T-helper 1 cell treated with Interleukin-12 subunit alpha and Interleukin-12 subunit beta and Interleukin-4 antibody, amounts not matched to agents 30 μg/mL and 1 μg/mL, for 36 hours (primary cell): Measurements from ENCODE around the gene CEP120.
"Not testable (repeated sequence)": the region's sequence is repeated elsewhere in the genome, so short reads cannot be mapped to it uniquely, and the experiment has no call there.

Experiments used
- H3K27ac Mint-ChIP-seq: one replicate; pipeline ENCODE4 v1.8.0; 2021; ENCODE audit warnings: mild to moderate bottlenecking, mixed read lengths
- H3K27me3 Mint-ChIP-seq: one replicate; pipeline ENCODE4 v1.8.0; 2021; ENCODE audit warnings: low read depth, mixed read lengths
- H3K36me3 Mint-ChIP-seq: one replicate; pipeline ENCODE4 v1.8.0; 2021; ENCODE audit warnings: low read depth, mixed read lengths
- H3K4me1 Mint-ChIP-seq: one replicate; pipeline ENCODE4 v1.8.0; 2021; ENCODE audit warnings: low read depth, mixed read lengths
- H3K4me3 Mint-ChIP-seq: one replicate; pipeline ENCODE4 v1.8.0; 2021; ENCODE audit warnings: mild to moderate bottlenecking, moderate library complexity, mixed read lengths
- H3K9me3 Mint-ChIP-seq: one replicate; pipeline ENCODE4 v1.8.0; 2021; ENCODE audit warnings: mixed read lengths

Gene CEP120

DNA sequence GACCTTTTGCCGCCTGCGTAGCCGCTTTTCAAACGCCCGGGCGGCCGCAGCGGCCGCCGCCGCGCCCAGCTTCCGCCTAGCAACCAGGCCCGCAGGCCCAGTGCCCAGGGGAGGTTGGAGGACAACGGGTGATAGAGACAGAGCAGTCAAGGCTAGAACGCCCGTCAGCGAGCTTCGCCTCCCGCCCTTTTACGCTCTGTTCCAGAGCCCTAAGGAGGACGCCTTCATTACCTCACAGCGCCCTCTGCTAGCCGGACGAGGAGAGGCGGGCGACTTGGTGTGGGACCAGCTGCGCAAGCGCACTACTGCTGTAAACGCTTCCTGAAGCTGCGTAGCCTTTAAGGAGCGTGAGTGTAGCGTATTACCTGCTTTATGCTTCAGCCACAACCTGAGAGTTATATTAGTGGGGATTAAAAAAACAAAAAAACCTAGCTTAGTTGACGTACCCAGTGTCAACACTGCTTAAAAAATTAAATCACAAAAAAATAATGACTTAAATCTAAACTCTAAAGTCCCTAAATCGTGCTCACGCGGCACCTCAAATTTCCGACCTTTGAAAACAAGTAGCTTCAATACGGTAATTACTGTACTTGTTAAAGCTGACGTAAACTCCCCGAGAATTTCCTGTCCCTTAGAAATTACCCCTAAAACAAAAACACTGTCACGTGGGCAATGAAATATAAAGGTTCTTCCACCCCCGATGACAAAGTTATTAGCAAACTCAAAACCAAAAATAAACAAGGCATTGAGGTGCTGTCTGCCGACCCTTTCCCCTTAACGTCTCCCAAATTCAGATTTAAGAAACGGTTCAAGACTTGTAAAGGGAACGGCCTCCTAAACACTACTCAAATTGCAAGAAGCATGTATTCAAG is at the start of gene CEP120:
Gene CEP120, minus strand, starts transcription at position 126 of the 872 bp plus-strand sequence. CDS start 405 bp downstream, outside the sequence.
- H3K27ac Mint-ChIP-seq = peak within 1 kb of the TSS; percentile 97
- H3K4me3 Mint-ChIP-seq = no peak within 1 kb of the TSS
- no peaks in the 10 kb centered on the region for H3K27me3 Mint-ChIP-seq

DNA sequence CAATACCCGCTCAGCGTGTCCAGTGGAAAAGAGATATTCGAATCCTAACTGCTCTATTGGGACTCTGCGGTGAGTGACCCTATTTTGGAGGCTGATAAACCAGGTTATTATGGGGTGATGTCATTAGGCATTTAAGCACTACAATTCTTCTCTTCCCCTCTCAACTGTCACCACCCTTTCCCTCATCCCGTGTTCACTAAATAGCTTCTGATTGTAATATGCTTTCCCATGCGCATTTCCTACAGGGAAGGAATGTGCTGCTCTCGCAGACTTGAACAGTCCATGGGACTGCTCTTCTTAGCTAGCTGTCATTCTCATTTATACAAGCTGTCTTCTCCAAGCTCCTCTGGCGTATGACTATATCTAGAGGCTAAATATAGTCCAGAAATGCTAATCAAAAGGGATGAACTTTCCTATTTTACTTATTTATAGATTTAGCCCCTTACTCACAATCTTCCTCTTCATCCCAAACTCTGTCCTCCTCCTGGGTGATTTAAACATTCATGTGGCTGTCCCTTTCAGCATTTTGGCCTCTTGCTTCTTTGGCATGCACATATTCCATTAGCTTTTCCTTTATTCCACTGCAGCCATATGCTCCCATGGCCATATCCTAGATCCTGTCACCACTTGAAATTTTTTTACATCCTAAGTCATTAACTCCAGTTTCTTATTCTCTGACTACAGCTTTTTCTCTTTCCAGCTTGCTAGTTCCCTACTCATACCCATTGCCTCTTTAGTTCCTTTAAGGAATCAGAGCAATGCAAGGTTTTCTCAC is 49.1 kb upstream of the CEP120 start:
- peaks cover 2% of the 10 kb centered on the region for H3K36me3 Mint-ChIP-seq
- peaks cover 28% of the 10 kb centered on the region for H3K9me3 Mint-ChIP-seq
- no peak overlapping the region for H3K4me3 Mint-ChIP-seq
- peaks cover 35% of the 10 kb centered on the region for H3K27me3 Mint-ChIP-seq
- no peaks in the 10 kb centered on the region for H3K4me1 Mint-ChIP-seq
- no peak overlapping the region for H3K27ac Mint-ChIP-seq

More for the DNA sequence above, at the start of gene CEP120:
- H3K9me3 Mint-ChIP-seq = no peaks in the 10 kb centered on the region
- peaks cover 14% of the 10 kb centered on the region for H3K36me3 Mint-ChIP-seq
- peaks cover 21% of the 10 kb centered on the region for H3K4me1 Mint-ChIP-seq

DNA sequence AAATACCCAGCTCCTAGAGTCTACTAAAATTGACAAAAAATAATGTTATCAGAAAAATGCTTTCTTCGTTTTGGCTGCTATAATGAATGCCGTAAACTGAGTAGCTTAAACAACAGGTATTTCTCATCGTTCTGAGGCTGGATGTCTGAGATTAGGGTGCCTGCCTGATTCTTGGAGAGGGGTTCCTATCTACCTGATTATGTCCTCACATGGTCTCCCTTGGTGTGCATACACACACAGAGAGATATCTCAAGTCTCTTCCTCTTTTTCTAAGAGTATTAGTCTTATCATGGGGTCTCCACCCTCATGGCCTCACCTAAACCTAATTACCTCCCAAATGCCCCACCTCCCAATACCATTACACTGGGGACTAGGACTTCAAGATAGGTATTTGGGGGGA is 48.2 kb upstream of the CEP120 start:
- Mint-ChIP-seq H3K9me3 (peaks cover 33% of the 10 kb centered on the region), H3K4me3 (no peak overlapping the region), H3K27ac (no peak overlapping the region), H3K27me3 (peaks cover 31% of the 10 kb centered on the region), H3K36me3 (peaks cover 2% of the 10 kb centered on the region), H3K4me1 (no peaks in the 10 kb centered on the region)

DNA sequence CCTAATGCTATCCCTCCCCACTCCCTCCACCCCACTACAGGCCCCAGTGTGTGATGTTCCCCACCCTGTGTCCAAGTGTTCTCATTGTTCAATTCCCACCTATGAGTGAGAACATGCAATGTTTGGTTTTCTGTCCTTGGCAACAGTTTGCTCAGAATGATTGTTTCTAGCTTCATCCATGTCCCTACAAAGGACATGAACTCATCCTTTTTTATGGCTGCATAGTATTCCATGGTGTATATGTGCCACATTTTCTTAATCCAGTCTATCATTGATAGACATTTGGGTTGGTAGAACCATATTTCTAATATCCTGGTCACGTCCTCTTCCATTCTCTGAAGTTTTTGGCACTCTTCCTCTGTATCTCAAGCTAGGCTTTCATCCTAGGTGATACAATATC is 43.6 kb upstream of the CEP120 start:
- H3K27ac Mint-ChIP-seq, H3K4me3 Mint-ChIP-seq, H3K4me1 Mint-ChIP-seq, H3K36me3 Mint-ChIP-seq: not testable (repeated sequence)
- Mint-ChIP-seq H3K27me3 (peaks cover 21% of the 10 kb centered on the region), H3K9me3 (peaks cover 33% of the 10 kb centered on the region)

DNA sequence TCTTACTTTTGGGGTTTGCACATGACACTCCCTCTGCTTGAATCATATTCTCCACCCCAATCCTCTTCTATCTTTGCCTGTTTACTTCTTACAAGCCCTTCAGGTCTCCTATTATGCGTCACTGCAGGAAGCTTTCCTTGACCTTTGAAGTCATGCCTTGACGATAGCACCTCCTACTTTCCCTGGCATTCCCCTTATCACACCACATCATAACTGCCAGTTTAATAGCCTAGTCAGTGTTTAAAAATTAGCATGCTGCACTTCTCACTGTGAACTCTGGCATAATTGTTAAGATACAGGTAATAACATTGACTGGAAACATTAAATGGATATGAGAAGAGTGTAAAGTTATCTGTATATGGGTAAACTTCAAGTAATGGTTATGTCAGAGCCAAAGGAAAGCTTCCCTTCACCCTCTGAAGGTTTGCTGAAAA is 37.1 kb upstream of the CEP120 start:
- Mint-ChIP-seq H3K36me3 (no peaks in the 10 kb centered on the region), H3K9me3 (no peaks in the 10 kb centered on the region), H3K27me3 (peaks cover 4% of the 10 kb centered on the region), H3K27ac (peak overlapping the region; percentile 51), H3K4me3 (no peak overlapping the region), H3K4me1 (peaks cover 8% of the 10 kb centered on the region)

DNA sequence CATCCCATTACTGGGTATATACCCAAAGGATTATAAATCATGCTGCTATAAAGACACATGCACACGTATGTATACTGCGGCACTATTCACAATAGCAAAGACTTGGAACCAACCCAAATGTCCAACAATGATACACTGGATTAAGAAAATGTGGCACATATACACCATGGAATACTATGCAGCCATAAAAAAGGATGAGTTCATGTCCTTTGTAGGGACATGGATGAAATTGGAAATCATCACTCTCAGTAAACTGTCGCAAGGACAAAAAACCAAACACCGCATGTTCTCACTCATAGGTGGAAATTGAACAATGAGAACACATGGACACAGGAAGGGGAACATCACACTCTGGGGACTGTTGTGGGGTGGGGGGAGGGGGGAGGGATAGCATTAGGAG is 35.8 kb upstream of the CEP120 start:
- not testable (repeated sequence) for H3K27ac Mint-ChIP-seq, H3K4me1 Mint-ChIP-seq, H3K9me3 Mint-ChIP-seq, H3K27me3 Mint-ChIP-seq, H3K4me3 Mint-ChIP-seq, H3K36me3 Mint-ChIP-seq

DNA sequence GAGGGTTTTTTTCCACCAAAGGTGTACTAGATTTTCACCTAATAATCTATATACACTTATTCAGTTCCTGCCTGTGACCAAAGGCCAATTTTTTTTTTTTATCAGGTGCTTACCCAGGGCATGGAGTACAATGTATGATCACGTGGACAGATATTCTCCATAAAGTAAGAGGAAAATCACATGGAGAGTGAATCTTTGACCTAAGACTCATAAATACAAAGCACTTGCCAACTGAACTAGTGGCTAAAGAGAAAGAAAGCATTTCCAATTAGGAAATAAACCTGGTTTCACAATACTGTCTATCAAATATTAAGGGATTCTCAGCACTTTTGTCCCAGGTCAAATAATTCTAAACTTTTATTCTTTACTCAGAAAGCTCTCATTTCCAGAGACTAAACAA is 33.0 kb upstream of the CEP120 start:
- Mint-ChIP-seq H3K27me3 (peaks cover 11% of the 10 kb centered on the region), H3K36me3 (no peaks in the 10 kb centered on the region), H3K4me1 (peaks cover 8% of the 10 kb centered on the region), H3K4me3 (no peak overlapping the region), H3K9me3 (no peaks in the 10 kb centered on the region), H3K27ac (no peak overlapping the region)

DNA sequence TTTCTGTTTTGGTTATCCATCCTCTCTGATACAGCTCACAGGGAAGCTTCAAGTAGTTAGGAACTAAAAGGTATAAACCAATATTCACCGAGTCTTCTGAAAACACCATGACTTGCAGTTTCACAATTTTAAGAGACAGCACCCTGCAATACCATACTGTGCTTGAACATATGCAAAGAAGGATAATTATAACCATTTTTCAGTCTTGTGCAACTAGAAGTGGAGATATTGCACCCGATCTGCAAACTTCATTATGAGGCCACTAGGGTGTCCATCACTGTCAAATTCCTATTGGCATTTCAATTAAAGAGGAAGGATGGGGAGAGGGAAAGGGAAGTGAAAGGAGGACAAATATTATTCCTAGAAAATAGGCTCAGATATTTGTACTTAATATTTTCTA is 32.4 kb upstream of the CEP120 start:
- no peak overlapping the region for H3K27ac Mint-ChIP-seq
- no peak overlapping the region for H3K4me3 Mint-ChIP-seq
- H3K4me1 Mint-ChIP-seq = peaks cover 7% of the 10 kb centered on the region
- H3K9me3 Mint-ChIP-seq = no peaks in the 10 kb centered on the region
- peaks cover 11% of the 10 kb centered on the region for H3K27me3 Mint-ChIP-seq
- no peaks in the 10 kb centered on the region for H3K36me3 Mint-ChIP-seq

DNA sequence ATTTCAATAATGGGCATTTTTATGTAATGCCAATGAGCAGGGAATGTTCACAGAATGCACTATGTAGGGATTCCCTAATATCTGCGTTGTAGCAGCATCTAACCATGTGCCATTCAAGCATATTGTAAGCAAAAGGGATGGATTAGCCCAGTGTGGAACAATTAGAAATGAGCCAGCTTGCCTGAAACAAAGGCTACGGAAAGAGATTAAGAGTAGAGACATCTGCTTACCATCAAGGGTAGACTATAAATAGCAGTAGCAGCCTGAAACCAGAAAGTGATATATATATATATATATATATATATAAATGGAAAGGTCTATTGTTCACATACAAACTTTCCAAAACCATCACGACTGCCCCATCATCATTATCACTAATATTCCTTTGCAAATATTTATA is 31.9 kb upstream of the CEP120 start:
- Mint-ChIP-seq H3K36me3 (no peaks in the 10 kb centered on the region), H3K4me3 (no peak overlapping the region), H3K4me1 (peaks cover 3% of the 10 kb centered on the region), H3K27me3 (peaks cover 11% of the 10 kb centered on the region), H3K27ac (no peak overlapping the region), H3K9me3 (no peaks in the 10 kb centered on the region)

DNA sequence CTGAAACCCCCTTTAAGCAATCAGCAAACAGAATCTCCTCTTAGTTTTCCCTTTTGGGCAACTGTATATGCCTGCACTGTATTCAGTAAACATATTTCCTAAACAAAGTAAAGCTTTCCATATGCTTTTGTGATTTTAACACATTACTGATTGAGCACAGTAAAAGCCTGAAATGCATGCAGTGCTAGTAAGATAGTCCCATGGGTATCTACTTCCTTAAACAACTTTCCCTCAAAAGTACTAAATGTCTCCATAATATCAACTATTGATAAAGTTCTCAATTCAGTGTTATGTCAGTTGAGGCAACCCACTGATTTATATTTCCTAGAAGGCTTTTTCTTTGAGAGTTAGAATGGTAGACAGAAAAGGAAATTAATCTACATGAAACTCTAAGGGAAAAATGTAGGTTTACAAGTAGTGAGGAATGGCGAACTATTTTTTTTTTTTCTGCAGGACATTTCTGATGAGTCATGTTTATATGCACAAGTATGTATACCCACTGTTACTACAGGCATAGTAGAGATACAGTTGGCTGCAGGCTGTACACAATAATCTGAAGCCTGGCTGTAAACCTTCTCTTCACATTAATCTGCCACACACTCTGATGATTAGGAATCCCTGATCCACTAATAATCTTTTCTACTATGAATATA is 31.2 kb upstream of the CEP120 start:
- Mint-ChIP-seq H3K4me3 (no peak overlapping the region), H3K36me3 (no peaks in the 10 kb centered on the region), H3K9me3 (no peaks in the 10 kb centered on the region), H3K27me3 (peaks cover 11% of the 10 kb centered on the region), H3K27ac (no peak overlapping the region), H3K4me1 (peaks cover 4% of the 10 kb centered on the region)

DNA sequence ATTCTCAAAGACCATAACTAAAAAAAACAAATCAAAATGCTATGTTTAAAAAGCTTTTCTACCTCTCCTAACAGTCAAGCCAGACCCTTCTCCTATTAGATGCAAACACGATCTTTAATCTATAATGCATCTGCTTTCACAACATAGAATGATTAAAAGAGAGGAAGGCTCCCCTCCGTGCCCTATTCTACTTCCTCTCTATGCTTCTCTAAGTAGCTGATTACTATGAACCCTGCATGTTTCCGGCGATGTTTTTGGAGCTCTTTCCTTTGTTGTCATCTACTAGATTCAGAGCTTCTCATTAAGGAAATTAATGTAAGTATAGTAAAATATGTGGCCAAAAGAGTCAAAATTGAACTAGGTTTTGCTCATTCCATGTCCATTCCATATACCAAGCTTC is 29.2 kb upstream of the CEP120 start:
- Mint-ChIP-seq H3K27ac (no peak overlapping the region), H3K4me3 (no peak overlapping the region), H3K36me3 (no peaks in the 10 kb centered on the region)

DNA sequence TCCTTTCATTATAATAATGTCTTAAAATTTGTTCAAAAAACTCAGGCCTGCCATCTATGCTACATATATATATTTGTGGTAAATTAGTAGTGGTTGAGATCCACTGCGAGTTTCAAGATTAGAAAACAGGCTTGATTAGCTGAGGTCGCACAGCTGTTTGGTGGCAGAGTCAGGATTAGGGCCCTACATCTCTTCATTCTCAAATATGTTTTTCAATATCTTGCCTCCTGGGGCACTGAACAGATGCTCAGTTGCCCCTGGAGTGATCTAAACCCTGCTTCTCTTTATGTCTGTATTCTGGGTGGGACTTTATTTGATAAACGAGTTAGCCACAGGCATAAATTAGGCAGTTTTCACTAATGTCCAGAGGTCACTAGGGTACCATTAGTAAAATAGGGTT is 27.8 kb upstream of the CEP120 start:
- Mint-ChIP-seq H3K4me3 (no peak overlapping the region), H3K27ac (no peak overlapping the region)

More for the DNA sequence above, 29.2 kb upstream of the CEP120 start:
- Mint-ChIP-seq H3K9me3 (no peaks in the 10 kb centered on the region), H3K27me3 (peaks cover 11% of the 10 kb centered on the region), H3K4me1 (peaks cover 17% of the 10 kb centered on the region)

DNA sequence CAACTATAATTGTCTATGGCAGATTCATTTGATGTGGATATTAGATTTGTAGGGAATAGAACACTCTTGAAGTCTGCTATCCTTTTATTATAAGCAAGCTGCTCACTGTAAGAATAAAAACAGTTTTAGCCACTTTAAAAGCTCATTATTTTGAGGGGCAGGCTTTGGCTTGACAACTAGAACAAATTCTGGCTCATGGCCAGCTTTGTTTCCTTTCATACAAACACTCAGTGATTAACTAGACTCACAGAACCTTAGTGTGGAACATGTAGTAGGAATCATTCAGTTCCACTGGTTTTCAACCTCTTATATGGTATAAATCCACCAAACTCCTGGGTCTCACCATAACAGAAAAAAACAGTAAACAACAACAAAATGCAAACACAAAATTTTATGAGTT is 27.4 kb upstream of the CEP120 start:
- H3K27ac Mint-ChIP-seq = no peak overlapping the region
- peaks cover 15% of the 10 kb centered on the region for H3K27me3 Mint-ChIP-seq
- H3K9me3 Mint-ChIP-seq = no peaks in the 10 kb centered on the region
- H3K4me3 Mint-ChIP-seq = no peak overlapping the region
- H3K36me3 Mint-ChIP-seq = no peaks in the 10 kb centered on the region
- peaks cover 23% of the 10 kb centered on the region for H3K4me1 Mint-ChIP-seq

More for the DNA sequence above, 27.8 kb upstream of the CEP120 start:
- Mint-ChIP-seq H3K4me1 (peaks cover 19% of the 10 kb centered on the region), H3K36me3 (no peaks in the 10 kb centered on the region), H3K27me3 (peaks cover 14% of the 10 kb centered on the region), H3K9me3 (no peaks in the 10 kb centered on the region)

DNA sequence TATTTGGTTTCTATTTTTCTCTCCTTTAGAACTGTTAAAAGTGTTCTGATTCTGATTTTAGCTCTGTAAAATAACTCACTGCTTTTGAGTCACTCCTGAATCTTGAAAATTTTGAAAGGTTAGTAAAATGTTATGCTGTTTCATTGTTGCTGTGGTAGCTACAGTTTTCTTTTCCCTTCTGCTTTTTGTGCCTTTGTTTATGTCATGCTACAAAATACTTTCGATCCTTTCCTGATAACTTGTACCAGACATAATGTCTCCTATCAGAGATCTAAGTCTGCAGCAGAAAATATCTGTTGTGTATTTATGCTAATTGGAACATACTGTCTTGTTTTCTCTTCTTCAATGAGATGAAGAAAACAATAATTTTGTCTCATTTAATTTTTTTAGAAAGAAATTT is 26.9 kb upstream of the CEP120 start:
- Mint-ChIP-seq H3K36me3 (no peaks in the 10 kb centered on the region), H3K4me1 (peaks cover 23% of the 10 kb centered on the region), H3K27me3 (peaks cover 14% of the 10 kb centered on the region), H3K9me3 (no peaks in the 10 kb centered on the region), H3K4me3 (no peak overlapping the region), H3K27ac (peak overlapping the region; percentile 27)
